GM10248 (cell line): Measurements from ENCODE around the gene ARMH4.

ENCODE experiments used
- CTCF ChIA-PET: fragments of 300-600 bp; sonication (Branson Sonifier 250); formaldehyde crosslinking; extraction: SDS; loops from one replicate; lab custom pipeline; 2021; ENCODE audit warnings: antibody characterized with exemption; lab: Yijun Ruan, JAX
- POLR2A ChIA-PET: fragments of 350-650 bp; sonication (Branson Sonifier 250); formaldehyde crosslinking; extraction: SDS; loops from one replicate; lab custom pipeline; 2020; ENCODE audit warnings: antibody characterized with exemption; lab: Yijun Ruan, JAX
- DNase-seq: peaks from one replicate; pipeline ENCODE4 v3.0.0; 2012; ENCODE audit errors: extremely low spot score
- TF ChIP-seq, protein P1 (sequence below): IDR thresholded peaks from 2 replicates; pipeline ENCODE4 v1.5.1; 2012; ENCODE audit warnings: mild to moderate bottlenecking, low read depth; ENCODE audit errors: extremely low read depth, missing control alignments, control extremely low read depth

The ARMH4 gene

GRCh38 chr14:58149196-58149595 lies 2.8 kb downstream of the ARMH4 start:
- no peak for DNase-seq
- CTCF ChIA-PET: interaction anchor here (1.1 kb wide), 1 partner anchor 15 kb away, joined by 3 read pairs; no protein-coding TSS in a partner anchor
- TF ChIP-seq, protein P1, sequence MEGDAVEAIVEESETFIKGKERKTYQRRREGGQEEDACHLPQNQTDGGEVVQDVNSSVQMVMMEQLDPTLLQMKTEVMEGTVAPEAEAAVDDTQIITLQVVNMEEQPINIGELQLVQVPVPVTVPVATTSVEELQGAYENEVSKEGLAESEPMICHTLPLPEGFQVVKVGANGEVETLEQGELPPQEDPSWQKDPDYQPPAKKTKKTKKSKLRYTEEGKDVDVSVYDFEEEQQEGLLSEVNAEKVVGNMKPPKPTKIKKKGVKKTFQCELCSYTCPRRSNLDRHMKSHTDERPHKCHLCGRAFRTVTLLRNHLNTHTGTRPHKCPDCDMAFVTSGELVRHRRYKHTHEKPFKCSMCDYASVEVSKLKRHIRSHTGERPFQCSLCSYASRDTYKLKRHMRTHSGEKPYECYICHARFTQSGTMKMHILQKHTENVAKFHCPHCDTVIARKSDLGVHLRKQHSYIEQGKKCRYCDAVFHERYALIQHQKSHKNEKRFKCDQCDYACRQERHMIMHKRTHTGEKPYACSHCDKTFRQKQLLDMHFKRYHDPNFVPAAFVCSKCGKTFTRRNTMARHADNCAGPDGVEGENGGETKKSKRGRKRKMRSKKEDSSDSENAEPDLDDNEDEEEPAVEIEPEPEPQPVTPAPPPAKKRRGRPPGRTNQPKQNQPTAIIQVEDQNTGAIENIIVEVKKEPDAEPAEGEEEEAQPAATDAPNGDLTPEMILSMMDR: no peak
- POLR2A ChIA-PET: no interaction called here

GRCh38 chr14:58146399-58146798 lies 5.6 kb downstream of the ARMH4 start:
- CTCF ChIA-PET: interaction anchor here (1.0 kb wide), 2 partner anchors 19 to 20 kb away, joined by 3 read pairs; no protein-coding TSS in a partner anchor
- DNase-seq: no peak
- TF ChIP-seq, protein P1: no peak
- POLR2A ChIA-PET: no interaction called here

GRCh38 chr14:58145936-58146335 lies 6.1 kb downstream of the ARMH4 start:
- no peak for DNase-seq
- ChIA-PET POLR2A (no interaction called here), CTCF (interaction anchor here (1.0 kb wide), 2 partner anchors 19 to 20 kb away, joined by 3 read pairs; no protein-coding TSS in a partner anchor)
- TF ChIP-seq, protein P1: no peak

DNA sequence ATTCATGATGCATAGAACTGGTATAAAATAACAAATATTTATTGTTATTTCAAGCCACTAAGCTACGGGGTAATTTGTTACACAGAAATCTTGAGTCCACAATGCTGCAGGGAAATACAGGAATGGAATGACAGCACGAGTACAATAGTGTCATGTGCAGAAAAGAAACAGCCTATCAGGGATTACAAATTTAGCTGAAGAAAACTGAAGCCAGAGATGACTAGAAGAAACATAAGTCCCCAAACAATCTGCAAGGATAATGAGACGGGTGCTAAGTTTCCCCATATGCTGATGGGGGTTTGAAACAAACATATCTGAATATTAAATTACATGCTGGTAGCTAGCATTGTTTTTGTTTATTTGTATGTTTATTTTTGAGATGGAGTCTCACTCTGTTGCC lies 8.9 kb downstream of the ARMH4 start:
- CTCF ChIA-PET: interaction anchor here (1.2 to 1.7 kb wide), 2 partner anchors 13 to 23 kb away, joined by 3 to 6 read pairs; no protein-coding TSS in a partner anchor
- DNase-seq: no peak
- TF ChIP-seq, protein P1: no peak
- POLR2A ChIA-PET: no interaction called here

DNA sequence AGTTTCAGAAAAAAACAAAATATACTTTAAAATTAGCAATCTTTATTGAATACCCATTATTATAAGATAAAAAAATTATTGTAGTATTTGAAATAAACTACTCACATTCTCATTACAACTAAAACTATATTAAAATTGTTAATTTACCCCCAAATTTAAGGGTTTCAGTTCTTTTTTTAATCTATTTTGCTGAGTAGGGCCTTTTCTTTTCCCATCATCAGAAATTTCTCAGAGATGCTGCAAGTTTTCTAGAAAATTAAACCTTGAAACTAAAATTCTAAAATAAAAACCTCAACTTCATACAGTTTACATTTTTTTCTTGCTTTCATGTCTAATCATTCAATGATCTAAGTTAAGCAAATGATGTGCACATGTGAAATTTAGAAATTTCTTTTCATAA lies 10.1 kb downstream of the ARMH4 start:
- ChIA-PET CTCF (interaction anchor here (1.2 kb wide), 1 partner anchor 11 kb away, joined by 3 read pairs; no protein-coding TSS in a partner anchor), POLR2A (no interaction called here)
- DNase-seq: no peak
- TF ChIP-seq, protein P1: no peak

DNA sequence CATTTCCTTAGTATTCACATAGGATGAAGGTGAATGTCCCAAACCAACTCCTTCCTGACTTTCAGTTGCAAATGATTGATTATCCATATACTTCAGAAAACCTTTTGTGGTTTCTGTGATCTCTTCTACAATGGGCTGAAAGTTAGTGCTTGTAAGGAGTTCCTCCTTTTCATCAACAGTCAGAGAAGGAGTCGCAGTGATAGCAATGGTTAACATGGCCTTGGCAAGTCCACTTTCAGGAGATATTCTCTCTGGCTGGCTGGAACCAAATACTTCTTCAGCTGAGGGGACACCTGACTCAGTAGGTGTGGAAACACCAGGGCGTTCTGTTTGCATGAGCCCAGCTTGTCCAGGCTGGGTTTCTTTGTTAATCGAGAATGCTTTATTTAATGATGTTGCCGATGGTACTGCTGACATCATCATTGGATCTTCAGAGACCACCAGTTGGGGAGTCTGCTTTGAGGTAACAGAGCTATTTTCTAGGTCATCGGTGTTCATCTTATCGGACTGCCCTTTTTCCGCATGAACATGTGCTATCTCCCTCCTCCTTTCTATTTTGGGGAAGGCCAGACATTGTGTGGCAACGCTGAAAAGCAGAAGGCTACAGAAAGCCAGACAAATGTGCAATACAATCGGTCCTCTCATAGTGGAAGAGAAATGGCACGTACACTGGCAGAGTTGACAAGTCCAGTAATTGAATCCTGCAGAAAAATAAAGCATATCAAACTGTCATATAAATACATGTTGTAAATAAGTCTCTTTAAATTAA lies 13.1 kb downstream of the ARMH4 start:
- ChIA-PET CTCF (no interaction called here), POLR2A (no interaction called here)
- DNase-seq: no peak
- TF ChIP-seq, protein P1: no peak
